Measurements from ENCODE around the gene CNTNAP2.

- TF ChIP-seq CTCF (IDR thresholded peaks at IDR 0.05): no peak
- no peak for TF ChIP-seq POLR2A (IDR thresholded peaks at IDR 0.05)
These were observed 906.8 kb downstream of the CNTNAP2 start for GRCh38 chr7:147023440-147023839.

All from heart left ventricle (tissue), 13 donors.